Neural cell (in vitro differentiated cells): ENCODE measurements around the gene RBFOX2. TPM values are rescaled to one million over a fixed set of nuclear protein-coding genes. Genes with fewer than 3 reads are reported as not detected.

Experiments used
- H2AFZ ChIP-seq: fragments of 200-600, 300-800 bp; sonication (generic), shearing (Covaris generic); 2 replicates; pipeline ENCODE4 v1.6.0; 2014; ENCODE audit warnings: low read depth, mild to moderate bottlenecking, antibody characterized with exemption, low read length, moderate library complexity
- H3F3A ChIP-seq: fragments of 200-600 bp; shearing (Covaris generic); 2 replicates; pipeline ENCODE4 v1.6.1; 2016; ENCODE audit warnings: mild to moderate bottlenecking, moderate library complexity, mixed read lengths, antibody characterized with exemption, low read length; ENCODE audit not compliant: insufficient read depth, poor library complexity, severe bottlenecking
- H3K27ac ChIP-seq: fragments of 200-600, 300-800 bp; sonication (generic), shearing (Covaris generic); 2 replicates; pipeline ENCODE4 v1.5.1; 2014; ENCODE audit warnings: mild to moderate bottlenecking, low read length, moderate library complexity
- H3K27me3 ChIP-seq: fragments of 300-800, 200-600 bp; sonication (generic), shearing (Covaris generic); 2 replicates; pipeline ENCODE4 v1.6.0; 2014; ENCODE audit warnings: mild to moderate bottlenecking, low read depth, low read length, moderate library complexity; ENCODE audit not compliant: insufficient read depth
- H3K36me3 ChIP-seq: fragments of 300-800, 200-600 bp; sonication (generic), shearing (Covaris generic); 2 replicates; pipeline ENCODE4 v1.5.1; 2014; ENCODE audit warnings: mild to moderate bottlenecking, antibody characterized with exemption, low read length, moderate library complexity; ENCODE audit not compliant: insufficient read depth
- H3K4me2 ChIP-seq: fragments of 300-800, 200-600 bp; sonication (generic), shearing (Covaris generic); 2 replicates; pipeline ENCODE4 v1.6.0; 2014; ENCODE audit warnings: mild to moderate bottlenecking, low read length
- H3K4me3 ChIP-seq: fragments of 300-800, 200-600 bp; sonication (generic), shearing (Covaris generic); 2 replicates; pipeline ENCODE4 v1.5.1; 2014; ENCODE audit warnings: mild to moderate bottlenecking, low read length, moderate library complexity
- H3K79me2 ChIP-seq: fragments of 200-600 bp; shearing (Covaris generic); replicated peaks from 2 replicates; pipeline ENCODE4 v1.6.0; 2014; ENCODE audit warnings: mild to moderate bottlenecking, low read length, moderate library complexity; ENCODE audit not compliant: insufficient read depth
- H3K9ac ChIP-seq: fragments of 300-800, 200-600 bp; sonication (generic), shearing (Covaris generic); 2 replicates; pipeline ENCODE4 v1.6.1; 2016; ENCODE audit warnings: mild to moderate bottlenecking, low read length, mixed read lengths
- H3K9me2 ChIP-seq: fragments of 200-600 bp; shearing (Covaris generic); 2 replicates; pipeline ENCODE4 v1.6.1; 2016; ENCODE audit warnings: mild to moderate bottlenecking, low read length, mixed read lengths; ENCODE audit not compliant: insufficient read depth
- H3K9me3 ChIP-seq: fragments of 200-600, 300-800 bp; sonication (generic), shearing (Covaris generic); 2 replicates; pipeline ENCODE4 v1.6.1; 2016; ENCODE audit warnings: mild to moderate bottlenecking, mixed run types, low read length, moderate library complexity, mixed read lengths
- H4K20me1 ChIP-seq: fragments of 200-600 bp; shearing (Covaris generic); 2 replicates; pipeline ENCODE4 v1.6.1; 2016; ENCODE audit warnings: mild to moderate bottlenecking, mixed run types; ENCODE audit not compliant: insufficient read depth
- CTCF ChIP-seq: fragments of 450-650 bp; IDR thresholded peaks from 2 replicates; pipeline ENCODE4 v1.5.1; 2014; ENCODE audit warnings: antibody characterized with exemption, mild to moderate bottlenecking, moderate library complexity; ENCODE audit not compliant: poor library complexity, severe bottlenecking
- EP300 ChIP-seq: fragments of 450-650 bp; conservative IDR thresholded peaks from 2 replicates; pipeline ENCODE4 v1.6.1; 2014; ENCODE audit warnings: antibody characterized with exemption, mild to moderate bottlenecking, moderate library complexity; ENCODE audit not compliant: poor library complexity, severe bottlenecking
- EZH2 ChIP-seq: fragments of 200-600, 300-800 bp; shearing (Covaris generic), sonication (generic); IDR thresholded peaks from 2 replicates; pipeline ENCODE4 v1.6.1; 2014; ENCODE audit warnings: antibody characterized with exemption, low read length, borderline replicate concordance, mild to moderate bottlenecking; ENCODE audit not compliant: insufficient read depth, poor library complexity, severe bottlenecking
- MXI1 ChIP-seq: fragments of 450-650 bp; conservative IDR thresholded peaks from 2 replicates; pipeline ENCODE4 v1.6.1; 2014; ENCODE audit warnings: antibody characterized with exemption, mild to moderate bottlenecking; ENCODE audit not compliant: poor library complexity, severe bottlenecking
- POLR2AphosphoS5 ChIP-seq: IDR thresholded peaks from 2 replicates; pipeline ENCODE4 v1.6.1; 2012
- RAD21 ChIP-seq: fragments of 450-650 bp; conservative IDR thresholded peaks from 2 replicates; pipeline ENCODE4 v1.6.1; 2014; ENCODE audit warnings: antibody characterized with exemption, mild to moderate bottlenecking, moderate library complexity
- SMC3 ChIP-seq: fragments of 450-650 bp; conservative IDR thresholded peaks from 2 replicates; pipeline ENCODE4 v1.6.1; 2014; ENCODE audit warnings: antibody characterized with exemption, mild to moderate bottlenecking, moderate library complexity; ENCODE audit not compliant: poor library complexity
- TAF1 ChIP-seq: IDR thresholded peaks from 2 replicates; pipeline ENCODE4 v1.6.1; 2012; ENCODE audit warnings: low read depth
- polyA plus RNA-seq: library from polyadenylated mRNA; depleted of rRNA; stranded (reverse); fragments of >200 nt; gene quantifications from 2 replicates; pipeline ENCODE4 v1.2.3, GENCODE V29; 2014
- TF ChIP-seq, protein P1 (sequence below): IDR thresholded peaks from 2 replicates; pipeline ENCODE4 v1.6.1; 2012; ENCODE audit warnings: borderline replicate concordance

RBFOX2 gene
- polyA plus RNA-seq, 1 donor from 2014 or later: 529 TPM

DNA sequence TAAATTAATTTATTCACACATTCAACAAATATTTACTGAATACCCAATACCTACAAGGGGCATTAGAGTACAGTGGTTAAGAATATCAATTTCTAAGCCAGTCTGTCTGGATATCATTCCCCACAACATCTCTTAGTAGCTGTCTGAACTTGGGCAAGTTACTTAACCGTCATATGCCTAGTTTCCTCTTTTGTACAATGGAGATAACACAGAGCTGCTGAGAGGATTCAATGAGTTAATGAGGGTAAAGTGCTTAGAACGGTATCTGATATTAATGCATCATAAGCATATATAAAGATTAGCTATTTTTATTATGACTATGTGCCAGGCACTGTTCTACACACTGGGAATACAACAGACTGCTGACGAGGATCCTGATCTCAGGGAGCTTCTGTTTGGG, 194.6 kb downstream of the RBFOX2 start:
- Histone ChIP-seq H3K9me3 (no peaks in the 10 kb centered on the region), H3K9me2 (no peaks in the 10 kb centered on the region), H3F3A (no peaks in the 10 kb centered on the region), H4K20me1 (peaks cover 18% of the 10 kb centered on the region), H3K79me2 (peaks cover 98% of the 10 kb centered on the region), H3K4me2 (peak overlapping the region; percentile 97), H3K9ac (no peak overlapping the region), H3K27me3 (no peaks in the 10 kb centered on the region), H2AFZ (no peak overlapping the region), H3K27ac (peak overlapping the region; percentile 88), H3K4me3 (peak overlapping the region; percentile 71), H3K36me3 (peaks cover 7% of the 10 kb centered on the region)
- TF ChIP-seq CTCF: no peak
- no peak for TF ChIP-seq MXI1
- TF ChIP-seq, protein P1, sequence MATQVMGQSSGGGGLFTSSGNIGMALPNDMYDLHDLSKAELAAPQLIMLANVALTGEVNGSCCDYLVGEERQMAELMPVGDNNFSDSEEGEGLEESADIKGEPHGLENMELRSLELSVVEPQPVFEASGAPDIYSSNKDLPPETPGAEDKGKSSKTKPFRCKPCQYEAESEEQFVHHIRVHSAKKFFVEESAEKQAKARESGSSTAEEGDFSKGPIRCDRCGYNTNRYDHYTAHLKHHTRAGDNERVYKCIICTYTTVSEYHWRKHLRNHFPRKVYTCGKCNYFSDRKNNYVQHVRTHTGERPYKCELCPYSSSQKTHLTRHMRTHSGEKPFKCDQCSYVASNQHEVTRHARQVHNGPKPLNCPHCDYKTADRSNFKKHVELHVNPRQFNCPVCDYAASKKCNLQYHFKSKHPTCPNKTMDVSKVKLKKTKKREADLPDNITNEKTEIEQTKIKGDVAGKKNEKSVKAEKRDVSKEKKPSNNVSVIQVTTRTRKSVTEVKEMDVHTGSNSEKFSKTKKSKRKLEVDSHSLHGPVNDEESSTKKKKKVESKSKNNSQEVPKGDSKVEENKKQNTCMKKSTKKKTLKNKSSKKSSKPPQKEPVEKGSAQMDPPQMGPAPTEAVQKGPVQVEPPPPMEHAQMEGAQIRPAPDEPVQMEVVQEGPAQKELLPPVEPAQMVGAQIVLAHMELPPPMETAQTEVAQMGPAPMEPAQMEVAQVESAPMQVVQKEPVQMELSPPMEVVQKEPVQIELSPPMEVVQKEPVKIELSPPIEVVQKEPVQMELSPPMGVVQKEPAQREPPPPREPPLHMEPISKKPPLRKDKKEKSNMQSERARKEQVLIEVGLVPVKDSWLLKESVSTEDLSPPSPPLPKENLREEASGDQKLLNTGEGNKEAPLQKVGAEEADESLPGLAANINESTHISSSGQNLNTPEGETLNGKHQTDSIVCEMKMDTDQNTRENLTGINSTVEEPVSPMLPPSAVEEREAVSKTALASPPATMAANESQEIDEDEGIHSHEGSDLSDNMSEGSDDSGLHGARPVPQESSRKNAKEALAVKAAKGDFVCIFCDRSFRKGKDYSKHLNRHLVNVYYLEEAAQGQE: no peak
- TF ChIP-seq POLR2AphosphoS5: no peak
- TF ChIP-seq SMC3: no peak
- no peak for TF ChIP-seq RAD21
- TF ChIP-seq EZH2: no peak
- TF ChIP-seq EP300: no peak
- TF ChIP-seq TAF1: no peak

DNA sequence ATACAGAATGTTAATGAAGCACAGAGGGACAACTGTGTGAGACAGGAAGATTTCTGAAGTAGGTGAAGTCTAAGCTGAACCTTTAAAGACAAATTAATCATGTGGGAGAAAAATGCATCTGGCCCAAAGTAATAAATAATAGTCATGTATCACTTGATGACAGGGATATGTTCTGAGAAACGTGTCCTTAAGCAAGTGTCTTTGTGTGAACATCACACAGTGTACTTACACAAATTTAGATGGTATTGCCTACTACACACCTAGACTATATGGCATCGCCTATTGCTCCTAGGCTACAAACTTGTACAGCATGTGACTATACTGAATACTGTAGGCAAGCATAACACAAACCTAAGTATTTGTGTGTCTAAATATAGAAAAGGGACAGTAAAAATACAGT, 198.3 kb downstream of the RBFOX2 start:
- no peak overlapping the region for H3K27ac ChIP-seq
- H3K27me3 ChIP-seq: no peaks in the 10 kb centered on the region
- no peaks in the 10 kb centered on the region for H3K9me3 ChIP-seq
- TF ChIP-seq EP300 (no peak), TAF1 (no peak), MXI1 (no peak), EZH2 (no peak), SMC3 (no peak), POLR2AphosphoS5 (no peak), CTCF (no peak), RAD21 (no peak)
- TF ChIP-seq, protein P1: no peak
- peaks cover 7% of the 10 kb centered on the region for H3K36me3 ChIP-seq
- peaks cover 34% of the 10 kb centered on the region for H4K20me1 ChIP-seq
- H3K79me2 ChIP-seq: peaks cover 100% of the 10 kb centered on the region
- no peak overlapping the region for H3K4me3 ChIP-seq
- H3K9me2 ChIP-seq: no peaks in the 10 kb centered on the region
- no peak overlapping the region for H3K9ac ChIP-seq
- no peak overlapping the region for H3K4me2 ChIP-seq
- no peaks in the 10 kb centered on the region for H3F3A ChIP-seq
- H2AFZ ChIP-seq: no peak overlapping the region
